Measurements from ENCODE around the gene KNDC1.

Gene KNDC1

GRCh38 chr10:133154411-133154810 is 5.6 kb upstream of the KNDC1 start:
- H4K8ac ChIP-seq (ENCODE audit: low read depth, low read length), result no peak overlapping the region
- H2AFZ ChIP-seq (ENCODE audit: insufficient read depth, low read length, poor library complexity), result no peak overlapping the region
- H3K27ac ChIP-seq (ENCODE audit: low read depth, low read length), result no peak overlapping the region
- H3K18ac ChIP-seq (ENCODE audit: low read length), result no peak overlapping the region
- no peak overlapping the region for H3K14ac ChIP-seq (ENCODE audit: low read length)
- no peak overlapping the region for H4K91ac ChIP-seq (ENCODE audit: low read depth, low read length)
- H2AK5ac ChIP-seq (ENCODE audit: low read length), result no peak overlapping the region
- H3K79me1 ChIP-seq (ENCODE audit: low read length), result no peaks in the 10 kb centered on the region
- H4K12ac ChIP-seq (ENCODE audit: low read depth, low read length), result no peak overlapping the region
- no CpG with 5 or more reads among the region's 4 CpGs for WGBS (ENCODE audit: extremely low coverage, insufficient coverage, insufficient read length)
- no peaks in the 10 kb centered on the region for H3K79me2 ChIP-seq (ENCODE audit: control insufficient read depth, insufficient read depth, low read length, poor library complexity)
- no peak overlapping the region for H3K23ac ChIP-seq (ENCODE audit: low read length)
- no peaks in the 10 kb centered on the region for H3K36me3 ChIP-seq (ENCODE audit: control insufficient read depth in 1 of 2, insufficient read depth in 2 of 2, low read length in 2 of 2)
- peaks cover 5% of the 10 kb centered on the region for H3K9me3 ChIP-seq (ENCODE audit: insufficient read depth, low read depth, low read length)
- H3K4me1 ChIP-seq (ENCODE audit: control insufficient read depth in 1 of 2, insufficient read depth in 2 of 2, low read length in 2 of 2), result no peaks in the 10 kb centered on the region
- H3K4ac ChIP-seq (ENCODE audit: low read depth, low read length), result no peak overlapping the region
- no peak overlapping the region for H2BK12ac ChIP-seq (ENCODE audit: low read length)
- no peak overlapping the region for H3K4me3 ChIP-seq (ENCODE audit: low read depth, low read length)
- H3K27me3 ChIP-seq (ENCODE audit: insufficient read depth, low read length), result no peaks in the 10 kb centered on the region
- DNase-seq, result no peak
- no peak overlapping the region for H3K9ac ChIP-seq (ENCODE audit: low read length)
- H2BK5ac ChIP-seq (ENCODE audit: low read depth, low read length, poor library complexity), result no peak overlapping the region
- no peak overlapping the region for H3K4me2 ChIP-seq (ENCODE audit: low read length)
- no peak overlapping the region for H2BK120ac ChIP-seq (ENCODE audit: insufficient read depth, low read length, poor library complexity)

- H2BK5ac ChIP-seq (ENCODE audit: low read depth, low read length, poor library complexity), result no peak overlapping the region
- no peak overlapping the region for H4K12ac ChIP-seq (ENCODE audit: low read depth, low read length)
- H3K79me2 ChIP-seq (ENCODE audit: control insufficient read depth, insufficient read depth, low read length, poor library complexity), result no peaks in the 10 kb centered on the region
- H3K4me3 ChIP-seq (ENCODE audit: low read depth, low read length), result no peak overlapping the region
- H3K4me1 ChIP-seq (ENCODE audit: control insufficient read depth in 1 of 2, insufficient read depth in 2 of 2, low read length in 2 of 2), result no peaks in the 10 kb centered on the region
- H3K9me3 ChIP-seq (ENCODE audit: insufficient read depth, low read depth, low read length), result peaks cover 5% of the 10 kb centered on the region
- no peaks in the 10 kb centered on the region for H3K36me3 ChIP-seq (ENCODE audit: control insufficient read depth in 1 of 2, insufficient read depth in 2 of 2, low read length in 2 of 2)
- no peak for DNase-seq
- H4K8ac ChIP-seq (ENCODE audit: low read depth, low read length), result no peak overlapping the region
- H3K23ac ChIP-seq (ENCODE audit: low read length), result no peak overlapping the region
- H3K79me1 ChIP-seq (ENCODE audit: low read length), result no peaks in the 10 kb centered on the region
- H4K91ac ChIP-seq (ENCODE audit: low read depth, low read length), result no peak overlapping the region
- no peak overlapping the region for H3K18ac ChIP-seq (ENCODE audit: low read length)
- no peak overlapping the region for H3K27ac ChIP-seq (ENCODE audit: low read depth, low read length)
- H3K9ac ChIP-seq (ENCODE audit: low read length), result no peak overlapping the region
- no peak overlapping the region for H3K4me2 ChIP-seq (ENCODE audit: low read length)
- H2BK12ac ChIP-seq (ENCODE audit: low read length), result no peak overlapping the region
- H2BK120ac ChIP-seq (ENCODE audit: insufficient read depth, low read length, poor library complexity), result no peak overlapping the region
- H3K27me3 ChIP-seq (ENCODE audit: insufficient read depth, low read length), result no peaks in the 10 kb centered on the region
- H3K14ac ChIP-seq (ENCODE audit: low read length), result no peak overlapping the region
- H2AK5ac ChIP-seq (ENCODE audit: low read length), result no peak overlapping the region
- no peak overlapping the region for H2AFZ ChIP-seq (ENCODE audit: insufficient read depth, low read length, poor library complexity)
- no CpG with 5 or more reads among the region's 30 CpGs for WGBS (ENCODE audit: extremely low coverage, insufficient coverage, insufficient read length)
- no peak overlapping the region for H3K4ac ChIP-seq (ENCODE audit: low read depth, low read length)
These were observed 4.8 kb upstream of the KNDC1 start for GRCh38 chr10:133154996-133155778.

GRCh38 chr10:133156674-133157579 is 3.1 kb upstream of the KNDC1 start:
- Histone ChIP-seq H3K4me2 (ENCODE audit: low read length) (no peak overlapping the region), H3K9me3 (ENCODE audit: insufficient read depth, low read depth, low read length) (peaks cover 5% of the 10 kb centered on the region), H2AK5ac (ENCODE audit: low read length) (no peak overlapping the region), H2BK12ac (ENCODE audit: low read length) (no peak overlapping the region), H3K23ac (ENCODE audit: low read length) (no peak overlapping the region), H2AFZ (ENCODE audit: insufficient read depth, low read length, poor library complexity) (no peak overlapping the region), H3K36me3 (ENCODE audit: control insufficient read depth in 1 of 2, insufficient read depth in 2 of 2, low read length in 2 of 2) (no peaks in the 10 kb centered on the region), H3K18ac (ENCODE audit: low read length) (no peak overlapping the region), H4K91ac (ENCODE audit: low read depth, low read length) (no peak overlapping the region), H3K4me1 (ENCODE audit: control insufficient read depth in 1 of 2, insufficient read depth in 2 of 2, low read length in 2 of 2) (peaks cover 0 to 11% of the 10 kb centered on the region in 2 experiments), H4K12ac (ENCODE audit: low read depth, low read length) (no peak overlapping the region), H3K4me3 (ENCODE audit: low read depth, low read length) (no peak overlapping the region), H3K9ac (ENCODE audit: low read length) (no peak overlapping the region), H2BK120ac (ENCODE audit: insufficient read depth, low read length, poor library complexity) (no peak overlapping the region), H4K8ac (ENCODE audit: low read depth, low read length) (no peak overlapping the region), H3K27me3 (ENCODE audit: insufficient read depth, low read length) (peaks cover 2% of the 10 kb centered on the region), H3K27ac (ENCODE audit: low read depth, low read length) (no peak overlapping the region), H3K79me2 (ENCODE audit: control insufficient read depth, insufficient read depth, low read length, poor library complexity) (no peaks in the 10 kb centered on the region), H3K79me1 (ENCODE audit: low read length) (no peaks in the 10 kb centered on the region), H3K4ac (ENCODE audit: low read depth, low read length) (no peak overlapping the region), H2BK5ac (ENCODE audit: low read depth, low read length, poor library complexity) (no peak overlapping the region), H3K14ac (ENCODE audit: low read length) (no peak overlapping the region)
- WGBS (ENCODE audit: extremely low coverage, insufficient coverage, insufficient read length), result 100% methylated on average over 1 of the region's 24 CpGs
- peak in 1 of 2 donors; percentile 21 for DNase-seq

- Histone ChIP-seq H3K23ac (ENCODE audit: low read length) (no peak overlapping the region), H2BK5ac (ENCODE audit: low read depth, low read length, poor library complexity) (no peak overlapping the region), H2AK5ac (ENCODE audit: low read length) (no peak overlapping the region), H3K4me1 (ENCODE audit: control insufficient read depth in 1 of 2, insufficient read depth in 2 of 2, low read length in 2 of 2) (peaks cover 0 to 11% of the 10 kb centered on the region in 2 experiments), H3K27ac (ENCODE audit: low read depth, low read length) (no peak overlapping the region), H3K18ac (ENCODE audit: low read length) (no peak overlapping the region), H3K9ac (ENCODE audit: low read length) (no peak overlapping the region), H3K4me2 (ENCODE audit: low read length) (no peak overlapping the region), H4K91ac (ENCODE audit: low read depth, low read length) (no peak overlapping the region), H2BK12ac (ENCODE audit: low read length) (no peak overlapping the region), H3K9me3 (ENCODE audit: insufficient read depth, low read depth, low read length) (peaks cover 5% of the 10 kb centered on the region), H3K79me2 (ENCODE audit: control insufficient read depth, insufficient read depth, low read length, poor library complexity) (no peaks in the 10 kb centered on the region), H3K14ac (ENCODE audit: low read length) (no peak overlapping the region), H3K27me3 (ENCODE audit: insufficient read depth, low read length) (peaks cover 2% of the 10 kb centered on the region), H3K36me3 (ENCODE audit: control insufficient read depth in 1 of 2, insufficient read depth in 2 of 2, low read length in 2 of 2) (no peaks in the 10 kb centered on the region), H3K79me1 (ENCODE audit: low read length) (no peaks in the 10 kb centered on the region), H4K12ac (ENCODE audit: low read depth, low read length) (no peak overlapping the region), H3K4ac (ENCODE audit: low read depth, low read length) (no peak overlapping the region), H2AFZ (ENCODE audit: insufficient read depth, low read length, poor library complexity) (no peak overlapping the region), H3K4me3 (ENCODE audit: low read depth, low read length) (no peak overlapping the region), H4K8ac (ENCODE audit: low read depth, low read length) (no peak overlapping the region), H2BK120ac (ENCODE audit: insufficient read depth, low read length, poor library complexity) (no peak overlapping the region)
- no peak for DNase-seq
- no CpG with 5 or more reads among the region's 34 CpGs for WGBS (ENCODE audit: extremely low coverage, insufficient coverage, insufficient read length)
These were observed 2.2 kb upstream of the KNDC1 start for GRCh38 chr10:133157662-133158436.

All from trophoblast cell (in vitro differentiated cells and primary cell).